H9 (cell line): ENCODE data around the gene ZSCAN1. TPM values are rescaled to one million over a fixed set of nuclear protein-coding genes. Genes with fewer than 3 reads are reported as not detected.

Source experiments
- DNase-seq: peaks from one replicate; pipeline ENCODE4 v3.0.0-alpha.2; 2017
- H2AFZ ChIP-seq: one replicate; pipeline ENCODE4 v1.6.1; 2013; ENCODE audit warnings: mild to moderate bottlenecking, low read length, control low read depth, moderate library complexity
- H2AK5ac ChIP-seq: 2 replicates; pipeline ENCODE4 v1.6.1; 2013; ENCODE audit warnings: low read length, control low read depth, mixed read lengths; ENCODE audit not compliant: insufficient read length
- H2BK120ac ChIP-seq: one replicate; pipeline ENCODE4 v1.6.1; 2013; ENCODE audit warnings: low read depth, mild to moderate bottlenecking, low read length, control low read depth, inconsistent platforms; ENCODE audit not compliant: poor library complexity, severe bottlenecking
- H2BK12ac ChIP-seq: 2 replicates; pipeline ENCODE4 v1.6.1; 2013; ENCODE audit warnings: low read length, control low read depth, mixed read lengths, low read depth; ENCODE audit not compliant: insufficient read length
- H2BK15ac ChIP-seq: 2 replicates; pipeline ENCODE4 v1.6.1; 2013; ENCODE audit warnings: low read depth, low read length, control low read depth
- H2BK20ac ChIP-seq: one replicate; pipeline ENCODE4 v1.6.1; 2013; ENCODE audit warnings: low read depth, mild to moderate bottlenecking, low read length, control low read depth, inconsistent platforms; ENCODE audit not compliant: poor library complexity, severe bottlenecking
- H2BK5ac ChIP-seq: 2 replicates; pipeline ENCODE4 v1.6.1; 2013; ENCODE audit warnings: low read length, control low read depth, mixed read lengths; ENCODE audit not compliant: insufficient read length
- H3K14ac ChIP-seq: 2 replicates; pipeline ENCODE4 v1.6.1; 2013; ENCODE audit warnings: low read length, control low read depth; ENCODE audit not compliant: insufficient read depth
- H3K18ac ChIP-seq: 2 replicates; pipeline ENCODE4 v1.6.1; 2013; ENCODE audit warnings: low read depth, mild to moderate bottlenecking, mixed read lengths, low read length, control low read depth; ENCODE audit not compliant: insufficient read length
- H3K23ac ChIP-seq: 2 replicates; pipeline ENCODE4 v1.6.1; 2013; ENCODE audit warnings: low read length, control low read depth, mixed read lengths, low read depth; ENCODE audit not compliant: insufficient read length
- H3K23me2 ChIP-seq: 2 replicates; pipeline ENCODE4 v1.6.1; 2013; ENCODE audit warnings: low read depth, mild to moderate bottlenecking, mixed read lengths, low read length, control low read depth; ENCODE audit not compliant: insufficient read length, poor library complexity, severe bottlenecking
- H3K27ac ChIP-seq: 2 replicates; pipeline ENCODE4 v1.5.1; 2013; ENCODE audit warnings: low read length, control low read depth, mixed read lengths, low read depth; ENCODE audit not compliant: insufficient read length
- H3K27me3 ChIP-seq: 2 replicates; pipeline ENCODE4 v1.6.1; 2013; ENCODE audit warnings: low read length, control low read depth, inconsistent platforms; ENCODE audit not compliant: insufficient read depth
- H3K4ac ChIP-seq: 2 replicates; pipeline ENCODE4 v1.6.1; 2013; ENCODE audit warnings: low read depth, mild to moderate bottlenecking, control low read depth, inconsistent platforms, low read length, moderate library complexity
- H3K4me1 ChIP-seq: 2 replicates; pipeline ENCODE4 v1.6.1; 2013; ENCODE audit warnings: low read length, control low read depth, inconsistent platforms; ENCODE audit not compliant: insufficient read depth
- H3K4me2 ChIP-seq: 2 replicates; pipeline ENCODE4 v1.6.1; 2013; ENCODE audit warnings: low read length, control low read depth, mixed read lengths; ENCODE audit not compliant: insufficient read length, insufficient read depth
- H3K56ac ChIP-seq: 2 replicates; pipeline ENCODE4 v1.6.1; 2013; ENCODE audit warnings: low read depth, mild to moderate bottlenecking, mixed read lengths, low read length, control low read depth; ENCODE audit not compliant: insufficient read length
- H3K79me1 ChIP-seq: 2 replicates; pipeline ENCODE4 v1.6.1; 2013; ENCODE audit warnings: low read depth, mild to moderate bottlenecking, moderate library complexity, low read length, control low read depth, inconsistent platforms; ENCODE audit not compliant: insufficient read depth, poor library complexity, severe bottlenecking
- H3K79me2 ChIP-seq: 2 replicates; pipeline ENCODE4 v1.6.1; 2013; ENCODE audit warnings: low read length, control low read depth, inconsistent platforms; ENCODE audit not compliant: insufficient read depth
- H3K9ac ChIP-seq: 2 replicates; pipeline ENCODE4 v1.6.1; 2013; ENCODE audit warnings: low read length, control low read depth, mixed read lengths; ENCODE audit not compliant: insufficient read length; ENCODE audit errors: extremely low read depth
- H3K9me3 ChIP-seq: one replicate; pipeline ENCODE4 v1.6.1; 2013; ENCODE audit warnings: low read depth, low read length, inconsistent platforms; ENCODE audit not compliant: control insufficient read depth
- H3T11ph ChIP-seq: one replicate; pipeline ENCODE4 v1.6.1; 2013; ENCODE audit warnings: mild to moderate bottlenecking, low read length, control low read depth, inconsistent platforms
- H4K20me1 ChIP-seq: one replicate; pipeline ENCODE4 v1.6.1; 2013; ENCODE audit not compliant: control insufficient read depth, insufficient read length, insufficient read depth
- H4K5ac ChIP-seq: 2 replicates; pipeline ENCODE4 v1.6.1; 2013; ENCODE audit warnings: low read depth, mild to moderate bottlenecking, mixed read lengths, low read length, control low read depth; ENCODE audit not compliant: insufficient read length
- H4K8ac ChIP-seq: replicated peaks from 2 replicates; pipeline ENCODE4 v1.6.1; 2013; ENCODE audit warnings: low read length, control low read depth, mixed read lengths, low read depth; ENCODE audit not compliant: insufficient read length
- H4K91ac ChIP-seq: 2 replicates; pipeline ENCODE4 v1.6.1; 2013; ENCODE audit warnings: low read depth, mild to moderate bottlenecking, moderate library complexity, mixed read lengths, low read length, control low read depth; ENCODE audit not compliant: insufficient read length
- H3K27ac Mint-ChIP-seq, 3 experiments: 2 replicates in 2 of 3; 3 replicates in 1 of 3; pipeline ENCODE4 v1.8.0; 2020 to 2021; ENCODE audit warnings: mixed read lengths in 3 of 3, mild to moderate bottlenecking in 1 of 3, moderate library complexity in 1 of 3
- H3K27me3 Mint-ChIP-seq: 2 replicates; pipeline ENCODE4 v1.8.0; 2021; ENCODE audit warnings: low read depth, mild to moderate bottlenecking, moderate library complexity, mixed read lengths
- H3K36me3 Mint-ChIP-seq, 3 experiments: 2 replicates in 2 of 3; 3 replicates in 1 of 3; pipeline ENCODE4 v1.8.0; 2020 to 2021; ENCODE audit warnings: low read depth in 3 of 3, mixed read lengths in 3 of 3; ENCODE audit not compliant: insufficient read depth in 1 of 3
- H3K4me1 Mint-ChIP-seq, 2 experiments: 2 replicates each; pipeline ENCODE4 v1.8.0; 2020; ENCODE audit warnings: mixed read lengths in 2 of 2
- H3K4me3 Mint-ChIP-seq, 2 experiments: 2 replicates in 1 of 2; 3 replicates in 1 of 2; pipeline ENCODE4 v1.8.0; 2020 to 2021; ENCODE audit warnings: mild to moderate bottlenecking in 2 of 2, mixed read lengths in 2 of 2, moderate library complexity in 1 of 2
- H3K9me3 Mint-ChIP-seq, 2 experiments: 2 replicates in 1 of 2; 3 replicates in 1 of 2; pipeline ENCODE4 v1.8.0; 2020; ENCODE audit warnings: mild to moderate bottlenecking in 2 of 2, mixed read lengths in 2 of 2, moderate library complexity in 1 of 2
- CTCF ChIP-seq: fragments of 200-600 bp; sonication (generic); conservative IDR thresholded peaks from 3 replicates; pipeline ENCODE4 v1.8.0; 2021; ENCODE audit warnings: antibody characterized with exemption, mild to moderate bottlenecking
- WGBS: extraction: QIAGEN DNeasy Blood & Tissue Kit; methylation state at CpG from one replicate; pipeline ENCODE4 v1.1.7; 2013; ENCODE audit warnings: missing lambda C conversion rate, low lambda C conversion rate, mixed read lengths; ENCODE audit not compliant: insufficient read length; ENCODE audit errors: extremely low coverage; 5-methylcytosine and 5-hydroxymethylcytosine counted together
- total RNA-seq: library from RNA; stranded (reverse); gene quantifications from 2 replicates; pipeline ENCODE4 v1.2.1, GENCODE V29; 2021

The ZSCAN1 gene
- total RNA-seq, 1 experiment from 2014 or later: 1.2 TPM

GRCh38 chr19:58010507-58010906 lies 23.3 kb upstream of the ZSCAN1 start:
- WGBS: no CpG with 5 or more reads among the region's 22 CpGs
- H3K4me3 Mint-ChIP-seq: no peak overlapping the region
- peaks cover 11% of the 10 kb centered on the region for H3K9me3 ChIP-seq

More at GRCh38 chr19:58010507-58010906, 23.3 kb upstream of the ZSCAN1 start:
- Histone ChIP-seq H3T11ph (no peak overlapping the region), H2AFZ (no peak overlapping the region), H3K4me1 (no peaks in the 10 kb centered on the region), H3K79me1 (no peaks in the 10 kb centered on the region), H2BK20ac (no peak overlapping the region), H4K91ac (no peak overlapping the region), H3K9ac (no peak overlapping the region), H2BK5ac (no peak overlapping the region), H4K8ac (no peak overlapping the region), H2BK15ac (no peak overlapping the region), H3K79me2 (no peaks in the 10 kb centered on the region), H3K23ac (no peak overlapping the region), H3K4ac (no peak overlapping the region), H2AK5ac (no peak overlapping the region), H3K23me2 (no peaks in the 10 kb centered on the region), H2BK12ac (no peak overlapping the region), H3K18ac (no peak overlapping the region), H2BK120ac (no peak overlapping the region), H3K4me2 (no peak overlapping the region), H3K14ac (no peak overlapping the region), H4K20me1 (no peaks in the 10 kb centered on the region), H3K27me3 (no peaks in the 10 kb centered on the region), H3K27ac (no peak overlapping the region), H3K56ac (no peak overlapping the region), H4K5ac (no peak overlapping the region)
- no peaks in the 10 kb centered on the region for H3K4me1 Mint-ChIP-seq
- H3K9me3 Mint-ChIP-seq: peaks cover 76 to 81% of the 10 kb centered on the region in 2 experiments
- no peak for DNase-seq
- H3K36me3 Mint-ChIP-seq: peaks cover 51 to 64% (median 63%) of the 10 kb centered on the region in 3 experiments
- no peak overlapping the region for H3K27ac Mint-ChIP-seq
- TF ChIP-seq CTCF: no peak
- peaks cover 12% of the 10 kb centered on the region for H3K27me3 Mint-ChIP-seq
